Measurements from ENCODE around the gene TNS4.

GRCh38 chr17:40540448-40540847 lies 39.0 kb upstream of the TNS4 start:
- no peak for TF ChIP-seq CTCF (IDR thresholded peaks at IDR 0.05; ENCODE audit: borderline replicate concordance, extremely low read depth, low read length, poor library complexity, severe bottlenecking)
- TF ChIP-seq EZH2 (IDR thresholded peaks at IDR 0.05; ENCODE audit: borderline replicate concordance, low read depth, low read length, severe bottlenecking): no peak

Measured in DND-41 (cell line).